KMS-11 (cell line): ENCODE data around the gene ZNF275.
A peak's percentile ranks its signal among the peaks of the same experiment; 100 is the strongest.

Experiments used
- H2AFZ ChIP-seq: fragments of 200-600 bp; sonication (generic); 2 replicates; pipeline ENCODE4 v1.6.1; 2016; ENCODE audit warnings: antibody characterized with exemption, mixed run types, low read depth
- H3K27ac ChIP-seq: fragments of 200-600 bp; sonication (generic); 2 replicates; pipeline ENCODE4 v1.6.1; 2016; ENCODE audit warnings: mild to moderate bottlenecking, mixed run types
- H3K27me3 ChIP-seq: fragments of 200-600 bp; sonication (generic); 2 replicates; pipeline ENCODE4 v1.6.1; 2017; ENCODE audit warnings: mild to moderate bottlenecking, low read depth, mixed run types, moderate library complexity; ENCODE audit not compliant: insufficient read depth
- H3K36me3 ChIP-seq: fragments of 200-600 bp; sonication (generic); 2 replicates; pipeline ENCODE4 v1.6.1; 2017; ENCODE audit warnings: mild to moderate bottlenecking, mixed run types; ENCODE audit not compliant: insufficient read depth
- H3K4me1 ChIP-seq: fragments of 200-600 bp; sonication (generic); 2 replicates; pipeline ENCODE4 v1.6.1; 2016; ENCODE audit warnings: mild to moderate bottlenecking, low read depth, mixed run types; ENCODE audit not compliant: poor library complexity, severe bottlenecking
- H3K4me2 ChIP-seq: fragments of 200-600 bp; sonication (generic); 2 replicates; pipeline ENCODE4 v1.7.0; 2016; ENCODE audit warnings: mild to moderate bottlenecking, mixed run types
- H3K4me3 ChIP-seq: fragments of 200-600 bp; sonication (generic); IDR thresholded peaks from 2 replicates; pipeline ENCODE4 v1.6.1; 2017; ENCODE audit warnings: low read depth, low read length, mixed read lengths; ENCODE audit not compliant: insufficient read depth
- H3K79me2 ChIP-seq: fragments of 200-600 bp; sonication (generic); 2 replicates; pipeline ENCODE4 v1.6.1; 2016; ENCODE audit warnings: low read depth, mixed run types; ENCODE audit not compliant: insufficient read depth
- H3K9ac ChIP-seq: fragments of 200-600 bp; sonication (generic); 2 replicates; pipeline ENCODE4 v1.6.1; 2016; ENCODE audit warnings: mild to moderate bottlenecking, mixed run types
- H4K20me1 ChIP-seq: fragments of 200-600 bp; sonication (generic); 2 replicates; pipeline ENCODE4 v1.6.1; 2016; ENCODE audit warnings: mild to moderate bottlenecking, mixed run types; ENCODE audit not compliant: insufficient read depth
- CTCF ChIP-seq: fragments of 200-600 bp; sonication (generic); conservative IDR thresholded peaks from 2 replicates; pipeline ENCODE4 v1.6.1; 2017; ENCODE audit warnings: low read depth, mild to moderate bottlenecking, antibody characterized with exemption, low read length, moderate library complexity, mixed read lengths

Gene ZNF275

GRCh38 chrX:153321381-153322124, 12.4 kb upstream of the ZNF275 start, which contains the start of gene PNMA6F:
Gene PNMA6F, minus strand, starts transcription at chrX:153321767. Its CDS starts 1,093 bp downstream, at chrX:153320674.
- H3K4me3 ChIP-seq: no peak within 1 kb of the TSS
- no peak within 1 kb of the TSS for H2AFZ ChIP-seq
- H3K27ac ChIP-seq: no peak within 1 kb of the TSS
- H3K79me2 ChIP-seq: no peaks in the 10 kb centered on the region
- no peaks in the 10 kb centered on the region for H3K4me1 ChIP-seq
- TF ChIP-seq CTCF: no peak
- H3K36me3 ChIP-seq: no peaks in the 10 kb centered on the region
- H4K20me1 ChIP-seq: no peaks in the 10 kb centered on the region
- H3K27me3 ChIP-seq: no peaks in the 10 kb centered on the region
- no peak within 1 kb of the TSS for H3K4me2 ChIP-seq
- no peak within 1 kb of the TSS for H3K9ac ChIP-seq

GRCh38 chrX:153327561-153327960, 6.4 kb upstream of the ZNF275 start:
- no peaks in the 10 kb centered on the region for H3K27me3 ChIP-seq
- H3K27ac ChIP-seq: no peak overlapping the region
- H3K4me2 ChIP-seq: no peak overlapping the region
- H4K20me1 ChIP-seq: no peaks in the 10 kb centered on the region
- no peak overlapping the region for H2AFZ ChIP-seq
- H3K79me2 ChIP-seq: no peaks in the 10 kb centered on the region
- no peak overlapping the region for H3K4me3 ChIP-seq
- H3K4me1 ChIP-seq: no peaks in the 10 kb centered on the region
- H3K9ac ChIP-seq: no peak overlapping the region
- no peaks in the 10 kb centered on the region for H3K36me3 ChIP-seq
- no peak for TF ChIP-seq CTCF

GRCh38 chrX:153333266-153333665, 687 bp upstream of the ZNF275 start:
- no peaks in the 10 kb centered on the region for H4K20me1 ChIP-seq
- no peak overlapping the region for H3K27ac ChIP-seq
- no peak overlapping the region for H3K4me3 ChIP-seq
- H3K4me1 ChIP-seq: peaks cover 15% of the 10 kb centered on the region
- no peaks in the 10 kb centered on the region for H3K79me2 ChIP-seq
- peak overlapping the region; percentile 60 for H3K4me2 ChIP-seq
- no peak overlapping the region for H3K9ac ChIP-seq
- TF ChIP-seq CTCF: no peak
- H2AFZ ChIP-seq: peak overlapping the region; percentile 69
- no peaks in the 10 kb centered on the region for H3K27me3 ChIP-seq
- no peaks in the 10 kb centered on the region for H3K36me3 ChIP-seq

GRCh38 chrX:153334654-153335295, 822 bp downstream of the ZNF275 start:
- H3K4me2 ChIP-seq: peak overlapping the region; percentile 45; the same call in 1 of the 2 replicates
- no peak overlapping the region for H3K27ac ChIP-seq
- no peak for TF ChIP-seq CTCF
- no peaks in the 10 kb centered on the region for H4K20me1 ChIP-seq
- no peak overlapping the region for H3K4me3 ChIP-seq
- peaks cover 15% of the 10 kb centered on the region for H3K4me1 ChIP-seq
- H3K9ac ChIP-seq: peak overlapping the region; percentile 70
- no peaks in the 10 kb centered on the region for H3K79me2 ChIP-seq
- H2AFZ ChIP-seq: 0 out of 2 replicates have a peak overlapping the region, but pooled peaks have one; percentile 64
- no peaks in the 10 kb centered on the region for H3K36me3 ChIP-seq
- no peaks in the 10 kb centered on the region for H3K27me3 ChIP-seq
